ENCODE results near the gene SMARCA1.

SMARCA1 gene

DNA sequence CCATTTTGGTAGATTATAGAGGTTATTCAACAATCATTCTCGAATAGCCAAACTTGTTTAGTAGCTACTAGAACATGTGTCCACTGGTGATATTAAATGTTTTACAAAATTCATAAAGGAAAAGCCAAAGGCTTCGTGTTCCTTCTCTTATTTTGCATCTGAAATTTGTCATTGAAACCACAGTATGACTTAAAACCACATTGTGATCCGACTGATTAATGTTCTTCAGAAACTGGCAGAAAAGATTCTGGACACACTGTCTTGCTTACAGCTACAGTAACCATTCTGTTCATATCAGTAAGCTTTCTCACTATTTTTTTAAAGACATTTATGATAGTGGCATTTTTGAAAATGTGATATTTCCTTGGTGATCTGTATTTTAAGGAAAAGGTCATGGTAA is 2.6 kb upstream of the SMARCA1 start:
- DNase-seq, result no peak

GRCh38 chrX:129525162-129525561 is 1.9 kb upstream of the SMARCA1 start:
- DNase-seq, result no peak

GRCh38 chrX:129524250-129524850 is 1.1 kb upstream of the SMARCA1 start:
- DNase-seq, result no peak

GRCh38 chrX:129522184-129523078 is 859 bp downstream of the SMARCA1 start:
- peak; percentile 77 for DNase-seq

GRCh38 chrX:129520151-129520550 is 3.1 kb downstream of the SMARCA1 start:
- no peak for DNase-seq

DNA sequence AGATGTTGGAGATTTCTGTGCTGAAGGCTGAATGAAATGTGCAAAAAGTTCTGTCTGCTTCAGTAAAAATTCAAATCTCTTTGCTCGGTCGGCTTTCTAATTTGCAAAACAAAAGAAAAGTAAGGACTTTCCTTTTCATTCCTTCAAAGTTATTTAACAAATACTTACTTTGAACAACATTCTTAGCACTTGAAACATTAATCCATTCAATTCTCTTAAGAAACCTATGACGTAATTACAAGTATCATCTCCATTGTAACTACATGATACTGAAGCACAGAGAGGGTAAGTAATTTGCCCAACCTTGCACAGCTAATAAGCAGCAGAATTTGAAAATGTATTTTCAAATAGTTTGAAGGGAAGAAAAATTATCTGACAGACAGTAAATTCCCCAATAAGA is 6.9 kb downstream of the SMARCA1 start:
- no peak for DNase-seq

DNA sequence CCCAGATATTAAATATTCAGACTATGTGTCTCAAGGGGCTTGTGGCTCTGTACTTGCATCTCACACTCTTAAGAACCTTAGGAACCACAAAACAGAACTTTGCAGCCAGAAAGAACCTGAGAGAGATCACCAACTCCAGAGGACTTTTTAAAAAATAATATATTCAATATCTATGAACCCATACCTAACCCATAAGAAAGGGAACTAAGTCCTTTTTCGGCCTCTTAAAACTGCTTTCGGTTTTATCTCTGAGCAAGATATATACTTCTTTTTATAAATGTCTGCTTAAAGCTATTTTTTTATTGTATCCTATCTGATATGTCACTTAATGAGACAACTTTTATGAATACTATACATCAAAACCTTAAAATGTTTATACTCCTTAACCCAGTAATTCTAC is 10.9 kb downstream of the SMARCA1 start:
- DNase-seq, result no peak

DNA sequence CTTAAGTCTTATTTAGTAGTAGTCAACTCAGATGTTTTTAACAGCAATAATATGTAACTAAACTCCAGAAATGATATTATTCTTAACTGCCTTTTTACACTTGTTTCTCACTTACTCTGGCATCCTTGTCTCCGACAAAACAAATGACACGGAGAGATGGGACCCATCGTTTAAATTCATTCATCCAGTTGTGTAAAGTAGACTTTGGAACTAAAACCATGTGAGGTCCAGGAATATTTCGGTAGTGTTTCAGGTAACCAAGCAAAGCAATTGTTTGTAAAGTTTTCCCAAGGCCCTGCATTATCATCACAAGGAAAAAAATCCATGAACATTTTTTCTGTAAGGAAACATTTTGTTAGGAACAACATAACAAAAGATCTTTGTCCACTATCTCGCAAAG is 11.6 kb downstream of the SMARCA1 start:
- no peak for DNase-seq

DNA sequence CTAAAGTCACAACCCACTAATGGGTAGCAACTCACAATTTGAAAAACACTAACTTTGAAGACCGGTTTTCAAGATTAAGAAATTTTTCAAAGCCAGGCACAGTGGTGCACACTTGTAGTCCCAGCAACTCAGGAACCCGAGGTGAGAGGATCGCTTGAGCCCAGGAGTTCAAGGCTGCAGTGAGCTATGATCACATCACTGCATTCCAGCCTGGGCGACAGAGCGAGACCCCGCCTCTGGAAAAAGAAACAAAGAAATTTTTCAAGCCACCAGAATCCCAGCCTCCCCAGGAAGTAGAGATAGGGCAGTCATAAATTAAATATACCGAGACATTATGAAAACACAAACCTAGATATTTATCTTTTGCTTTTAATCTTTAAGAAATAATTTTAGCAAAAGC is 13.0 kb downstream of the SMARCA1 start:
- DNase-seq, result no peak

DNA sequence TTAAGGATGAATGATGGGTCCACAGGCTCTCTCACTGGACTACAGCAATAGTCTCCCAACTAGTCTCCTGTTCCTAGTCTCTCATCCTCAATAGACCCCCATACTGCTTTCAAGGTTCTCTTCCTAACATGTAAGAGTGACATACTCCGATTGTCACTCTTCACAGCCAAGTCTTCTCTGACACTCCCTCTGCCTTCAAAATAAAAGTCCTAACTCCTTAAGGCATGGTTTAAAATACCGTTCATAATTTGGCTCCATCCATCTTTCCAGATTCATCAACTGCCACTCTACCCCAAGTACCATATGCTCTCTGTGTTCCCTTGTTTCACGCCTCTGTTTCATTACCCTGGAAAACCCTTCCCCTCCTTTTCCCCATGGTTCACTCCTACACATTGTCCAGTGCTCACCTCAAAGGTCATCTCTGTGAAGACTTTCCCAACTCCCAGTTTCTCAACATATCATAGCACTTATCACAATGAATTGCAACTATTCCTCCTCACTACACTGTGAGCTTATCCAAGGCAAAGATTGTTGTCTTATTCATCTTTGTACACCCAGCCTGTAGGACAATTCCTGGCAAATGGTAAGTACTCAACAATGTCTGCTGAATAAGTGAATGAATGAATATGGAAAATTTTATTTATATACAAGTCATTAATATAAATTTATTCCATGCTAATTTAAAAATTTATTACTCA is 26.0 kb downstream of the SMARCA1 start:
- no peak for DNase-seq

DNA sequence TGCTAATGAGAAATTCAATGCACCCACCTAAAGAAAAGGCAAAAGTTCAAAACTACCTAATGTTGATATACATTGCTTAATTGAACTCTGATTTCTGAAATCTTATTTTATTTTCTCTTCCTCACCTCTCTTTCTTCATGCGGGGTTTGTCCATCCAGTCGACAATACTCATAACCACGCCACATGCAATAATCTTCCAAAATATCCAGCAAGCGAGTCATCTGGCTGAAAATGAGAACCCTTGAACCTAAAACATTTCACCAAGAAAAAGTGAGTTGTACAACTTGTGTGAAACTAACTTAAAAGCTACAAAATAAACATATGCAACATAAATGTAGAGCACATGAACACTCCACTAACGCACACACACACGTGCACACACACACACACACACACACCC is 26.7 kb downstream of the SMARCA1 start:
- DNase-seq, result peak; percentile 63

- DNase-seq, result peak; percentile 43
These were observed 27.4 kb downstream of the SMARCA1 start for GRCh38 chrX:129495900-129496299.

- DNase-seq, result no peak
These were observed 28.4 kb downstream of the SMARCA1 start for GRCh38 chrX:129494887-129495286.

- DNase-seq, result peak; percentile 59
These were observed 29.6 kb downstream of the SMARCA1 start for GRCh38 chrX:129493643-129494042.

- no peak for DNase-seq
These were observed 33.0 kb downstream of the SMARCA1 start for GRCh38 chrX:129490330-129490729.

- DNase-seq, result no peak
These were observed 34.9 kb downstream of the SMARCA1 start for GRCh38 chrX:129488359-129488758.

DNA sequence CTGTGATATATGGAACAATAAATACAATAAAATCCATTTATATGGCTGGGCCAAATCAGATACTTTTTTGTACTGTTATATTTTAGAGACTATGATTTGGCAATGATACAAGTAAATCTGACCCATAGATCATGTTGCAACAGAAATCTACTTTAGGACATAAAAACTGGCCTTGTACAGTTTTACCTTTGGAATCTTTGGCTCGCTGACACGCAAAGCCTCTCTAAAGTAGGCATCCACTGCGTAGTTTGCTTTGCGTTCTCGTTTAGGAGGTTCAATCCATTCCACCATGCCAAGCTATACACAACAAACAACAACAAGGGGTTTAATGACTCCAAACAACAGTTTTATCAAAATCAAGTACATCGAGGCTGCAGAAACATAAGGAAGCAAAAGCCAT is 42.4 kb downstream of the SMARCA1 start:
- no peak for DNase-seq

DNA sequence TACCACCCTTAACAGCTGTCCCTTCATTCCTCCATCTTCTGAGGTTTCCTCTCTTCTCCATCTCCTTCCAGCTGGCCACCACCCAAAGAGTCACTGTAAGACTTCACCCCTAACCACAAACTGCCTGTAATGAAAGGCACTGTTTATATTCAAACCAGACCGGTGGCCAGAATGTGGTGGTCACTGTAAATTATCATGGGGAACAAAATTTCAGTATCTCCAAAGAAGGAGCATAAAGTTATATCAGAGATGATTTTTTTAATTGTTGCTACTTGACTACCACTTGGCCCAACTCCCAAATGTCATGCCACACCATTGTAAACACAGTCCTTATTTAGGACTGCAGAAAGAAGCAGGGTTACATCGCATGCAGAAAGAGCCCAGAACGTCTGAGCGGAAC is 44.8 kb downstream of the SMARCA1 start:
- DNase-seq, result peak; percentile 40

DNA sequence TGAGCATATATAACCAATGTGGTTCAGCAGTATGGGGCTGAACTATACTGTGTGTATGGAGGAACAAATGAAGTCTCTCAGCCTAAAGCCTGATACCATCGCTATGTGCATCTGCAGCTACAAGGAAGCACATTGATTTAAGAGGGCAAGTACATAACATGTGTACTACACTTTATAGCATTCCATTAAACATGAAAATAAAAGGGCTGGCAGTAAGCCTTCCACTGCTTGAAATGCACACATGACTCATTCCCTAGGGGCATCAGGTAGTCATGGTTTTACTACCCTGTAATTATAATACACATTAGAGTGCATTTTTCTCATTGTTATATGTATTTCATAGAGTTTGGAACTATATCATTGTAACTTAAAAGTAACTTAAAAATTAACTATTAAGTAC is 51.2 kb downstream of the SMARCA1 start:
- peak; percentile 37 for DNase-seq

- no peak for DNase-seq
These were observed 60.6 kb downstream of the SMARCA1 start for GRCh38 chrX:129462707-129463106.

GRCh38 chrX:129461801-129462456 is 61.4 kb downstream of the SMARCA1 start:
- DNase-seq, result no peak

DNA sequence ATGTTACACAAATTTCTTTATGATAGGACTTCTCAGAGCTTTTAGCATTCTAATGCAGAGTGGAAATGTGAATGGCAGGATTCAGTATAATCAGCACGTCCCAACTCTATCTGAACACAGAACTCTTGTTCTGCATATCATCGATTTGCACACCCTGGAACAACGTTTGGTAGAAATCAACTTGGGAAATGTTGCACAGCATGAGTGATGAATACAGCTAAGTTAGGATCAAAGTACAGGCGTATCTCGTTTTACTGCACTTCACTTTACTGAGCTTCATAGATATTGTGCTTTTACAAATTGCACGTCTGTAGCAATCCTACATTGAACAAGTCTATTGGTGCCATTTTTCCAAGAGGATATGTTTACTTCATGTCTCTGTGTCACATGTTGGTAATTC is 70.8 kb downstream of the SMARCA1 start:
- no peak for DNase-seq

GRCh38 chrX:129450123-129450522 is 73.2 kb downstream of the SMARCA1 start:
- DNase-seq, result no peak

Measured in EL (cell line).